GM19468 (cell line): ENCODE results near the gene CR1.
"Not testable (repeated sequence)": the region's sequence is repeated elsewhere in the genome, so short reads cannot be mapped to it uniquely, and the experiment has no call there.

Source experiments
- ATAC-seq: cut with Tn5 transposase; IDR thresholded peaks from one replicate; pipeline ENCODE4 v1.9.1; 2021; ENCODE audit warnings: mild to moderate bottlenecking, moderate library complexity, moderate number of reproducible peaks; ENCODE audit not compliant: unreplicated experiment; ENCODE audit errors: extremely low read depth

The CR1 gene

GRCh38 chr1:207661420-207661819, 165.5 kb downstream of the CR1 start:
- ATAC-seq: not testable (repeated sequence)

DNA sequence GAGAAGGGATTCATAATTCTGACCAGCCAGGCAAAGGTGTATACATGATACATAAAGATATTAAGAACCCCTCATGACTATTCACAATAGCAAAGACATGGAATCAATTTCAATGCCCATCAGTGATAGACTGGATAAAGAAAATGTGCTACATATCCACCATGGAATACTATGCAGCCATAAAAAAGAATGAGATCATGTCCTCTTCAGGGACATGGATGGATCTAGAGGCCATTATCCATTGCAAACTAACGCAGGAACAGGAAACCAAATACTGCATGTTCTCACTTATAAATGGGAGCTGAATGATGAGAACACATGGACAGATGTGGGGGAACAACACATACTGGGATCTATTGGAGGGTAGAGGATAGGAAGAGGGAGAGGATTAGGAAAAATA, 170.4 kb downstream of the CR1 start:
- ATAC-seq: no peak

- no peak for ATAC-seq
Observed at GRCh38 chr1:207669528-207670009, 173.6 kb downstream of the CR1 start.

DNA sequence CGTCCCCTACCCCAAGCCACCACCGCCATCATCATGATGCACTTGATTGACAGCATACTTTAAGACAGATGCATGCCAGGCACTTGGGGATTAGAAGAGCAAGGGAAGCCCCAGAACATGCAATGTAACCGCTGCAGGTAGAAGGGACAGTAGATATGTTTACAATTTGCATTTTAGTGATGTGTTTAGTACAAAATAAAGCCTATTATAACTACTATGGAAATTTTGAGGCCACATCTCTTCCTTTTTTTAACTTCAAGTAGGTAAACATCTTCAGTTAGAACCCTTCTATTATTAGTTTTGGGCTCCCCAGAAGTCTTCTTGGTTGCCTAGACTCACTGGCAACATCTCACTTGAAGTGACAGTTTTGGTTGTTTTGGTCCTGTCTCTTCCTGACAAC, 174.2 kb downstream of the CR1 start:
- no peak for ATAC-seq

DNA sequence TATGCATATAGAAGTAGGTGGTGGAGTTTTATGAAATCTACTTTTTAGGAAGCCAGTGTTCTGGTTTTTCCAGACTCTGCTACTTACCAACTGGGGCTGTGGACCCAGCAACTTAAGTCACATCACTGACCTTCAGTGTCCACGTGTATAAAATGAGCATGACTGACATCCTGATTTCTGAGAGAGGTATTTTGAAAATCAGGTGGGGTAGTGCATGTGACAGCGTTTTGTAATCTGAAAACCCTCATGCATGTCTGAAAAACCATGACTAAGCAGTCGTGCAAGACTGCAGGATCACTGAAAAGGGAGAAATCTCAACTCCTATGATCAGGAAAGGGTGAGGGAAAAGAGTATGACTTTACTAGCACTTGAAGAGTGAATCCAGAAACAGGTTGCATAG, 175.0 kb downstream of the CR1 start:
- ATAC-seq: no peak

DNA sequence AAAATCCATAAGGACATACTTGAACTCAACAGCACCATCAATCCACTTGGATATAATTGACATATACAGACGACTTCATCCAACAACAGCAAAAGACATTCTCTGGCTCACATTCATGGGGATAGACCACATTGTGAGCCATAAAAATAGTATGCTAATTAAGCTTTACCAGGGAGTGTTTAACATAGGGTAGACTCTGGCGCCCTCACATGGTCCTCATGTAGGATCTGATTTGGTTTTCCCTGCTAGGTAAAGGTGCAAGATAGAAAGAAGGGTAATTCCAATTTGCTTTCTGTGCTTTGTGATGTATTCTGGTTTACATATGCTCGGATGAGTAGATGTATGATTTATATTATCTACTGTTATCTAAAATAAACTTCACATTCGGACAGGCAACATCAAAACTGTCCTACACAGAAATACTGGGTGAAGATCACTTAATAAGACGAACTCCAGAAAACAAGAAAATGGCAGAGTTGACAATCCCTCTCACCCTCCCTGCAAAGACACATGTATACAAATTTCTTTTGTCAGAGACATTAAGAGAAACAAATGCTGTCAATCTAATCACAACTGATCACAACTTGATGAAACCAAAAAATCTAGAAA, 176.7 kb downstream of the CR1 start:
- ATAC-seq: no peak

DNA sequence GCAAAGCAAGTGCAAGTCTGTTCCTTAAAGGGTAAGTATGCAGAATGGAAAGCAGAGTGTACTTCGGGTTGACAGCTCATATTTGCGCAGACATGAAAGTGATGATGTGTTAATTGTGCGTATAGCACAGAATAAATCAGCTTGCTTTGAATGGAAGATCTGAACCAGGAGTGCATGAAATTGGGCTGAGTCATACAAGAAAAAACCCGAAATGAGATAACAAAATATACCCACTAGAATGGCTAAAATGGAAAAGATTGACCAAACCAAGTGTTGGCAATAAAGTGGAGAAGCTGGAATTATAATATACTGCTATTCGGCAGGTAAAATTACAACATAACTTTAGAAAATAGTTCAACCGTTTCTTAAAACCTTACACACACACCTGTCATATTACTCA, 177.4 kb downstream of the CR1 start:
- no peak for ATAC-seq

DNA sequence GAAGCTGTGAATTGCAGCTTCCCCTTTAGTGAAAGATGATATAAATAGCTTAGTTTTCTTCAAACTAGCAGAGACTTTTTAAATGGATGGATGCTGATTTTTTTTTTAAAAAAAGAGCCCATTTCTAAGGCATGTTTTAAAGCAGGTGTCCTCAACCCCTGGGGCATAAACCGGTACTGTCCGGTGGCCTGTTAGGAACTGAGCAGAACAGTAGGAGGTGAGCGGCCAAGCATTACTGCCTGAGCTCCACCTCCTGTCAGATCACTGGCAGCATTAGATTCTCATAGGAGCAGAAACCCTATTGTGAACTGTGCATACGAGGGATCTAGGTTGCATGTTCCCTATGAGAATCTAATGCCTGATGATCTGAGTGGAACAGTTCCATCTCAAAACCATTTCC, 180.2 kb downstream of the CR1 start:
- ATAC-seq: no peak

GRCh38 chr1:207680590-207681388, 184.8 kb downstream of the CR1 start:
- not testable (repeated sequence) for ATAC-seq

GRCh38 chr1:207682872-207683434, 187.0 kb downstream of the CR1 start:
- ATAC-seq: not testable (repeated sequence)

- not testable (repeated sequence) for ATAC-seq
Observed at GRCh38 chr1:207690551-207690950, 194.6 kb downstream of the CR1 start.

GRCh38 chr1:207691010-207691409, 195.1 kb downstream of the CR1 start:
- no peak for ATAC-seq
